ENCODE data around the gene RFC5.

DNA sequence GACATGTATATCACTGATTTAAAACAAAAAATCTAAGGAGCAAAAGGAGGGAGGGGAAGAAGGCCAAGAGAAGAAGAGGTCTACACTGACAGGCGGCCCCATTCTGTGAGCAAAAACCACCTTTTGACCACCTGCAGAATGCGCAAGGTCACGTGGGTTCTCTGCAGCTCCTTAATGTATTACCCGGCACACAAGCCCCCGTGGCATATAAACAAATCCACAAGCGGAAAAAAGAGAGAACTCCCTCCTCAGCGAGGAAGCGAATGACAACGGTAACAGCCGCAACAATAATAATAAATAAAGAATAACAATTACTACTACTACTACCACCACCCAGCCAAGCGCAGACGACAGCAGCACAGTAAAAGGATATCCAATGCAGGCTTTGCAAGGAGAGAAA lies 49.0 kb upstream of the RFC5 start:
- TF ChIP-seq, protein P1, sequence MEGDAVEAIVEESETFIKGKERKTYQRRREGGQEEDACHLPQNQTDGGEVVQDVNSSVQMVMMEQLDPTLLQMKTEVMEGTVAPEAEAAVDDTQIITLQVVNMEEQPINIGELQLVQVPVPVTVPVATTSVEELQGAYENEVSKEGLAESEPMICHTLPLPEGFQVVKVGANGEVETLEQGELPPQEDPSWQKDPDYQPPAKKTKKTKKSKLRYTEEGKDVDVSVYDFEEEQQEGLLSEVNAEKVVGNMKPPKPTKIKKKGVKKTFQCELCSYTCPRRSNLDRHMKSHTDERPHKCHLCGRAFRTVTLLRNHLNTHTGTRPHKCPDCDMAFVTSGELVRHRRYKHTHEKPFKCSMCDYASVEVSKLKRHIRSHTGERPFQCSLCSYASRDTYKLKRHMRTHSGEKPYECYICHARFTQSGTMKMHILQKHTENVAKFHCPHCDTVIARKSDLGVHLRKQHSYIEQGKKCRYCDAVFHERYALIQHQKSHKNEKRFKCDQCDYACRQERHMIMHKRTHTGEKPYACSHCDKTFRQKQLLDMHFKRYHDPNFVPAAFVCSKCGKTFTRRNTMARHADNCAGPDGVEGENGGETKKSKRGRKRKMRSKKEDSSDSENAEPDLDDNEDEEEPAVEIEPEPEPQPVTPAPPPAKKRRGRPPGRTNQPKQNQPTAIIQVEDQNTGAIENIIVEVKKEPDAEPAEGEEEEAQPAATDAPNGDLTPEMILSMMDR (IDR thresholded peaks at IDR 0.05) = no peak
- TF ChIP-seq POLR2A (IDR thresholded peaks at IDR 0.05) = no peak
